HL-60/S4 treated with phorbol 12-myristate 13-acetate at 8.2 ng/mL for 4 days and 3 days (cell line): ENCODE measurements around the gene NBEAL2.

Source experiments
- in situ Hi-C: fragments of 300-500 bp; cut with MboI; formaldehyde crosslinking; loops from 2 replicates; pipeline ENCODE4 v1.15.0; 2022; ENCODE audit warnings: low sequenced_read_pairs

The NBEAL2 gene

GRCh38 chr3:46978985-46979944 is at the start of gene NBEAL2:
TSS of gene NBEAL2 (plus strand) at chr3:46979666. CDS start at chr3:46979862, 196 bp downstream.
- in situ Hi-C loops, result no loop called here

- in situ Hi-C loops, result no loop called here
These were observed 49.1 kb upstream of the NBEAL2 start for GRCh38 chr3:46930166-46930944.

- in situ Hi-C loops, result no loop called here
These were observed 48.5 kb upstream of the NBEAL2 start for GRCh38 chr3:46930945-46931403.

GRCh38 chr3:46931631-46932331 is 47.7 kb upstream of the NBEAL2 start:
- in situ Hi-C loops, result no loop called here

- in situ Hi-C loops, result no loop called here
These were observed 46.8 kb upstream of the NBEAL2 start for GRCh38 chr3:46932455-46933225.

- in situ Hi-C loops, result no loop called here
These were observed 46.2 kb upstream of the NBEAL2 start for GRCh38 chr3:46933261-46933660.

GRCh38 chr3:46934072-46934471 is 45.4 kb upstream of the NBEAL2 start:
- in situ Hi-C loops, result no loop called here

- in situ Hi-C loops, result no loop called here
These were observed 44.8 kb upstream of the NBEAL2 start for GRCh38 chr3:46934498-46935167.

GRCh38 chr3:46935168-46935858 is 44.2 kb upstream of the NBEAL2 start:
- in situ Hi-C loops, result no loop called here

- in situ Hi-C loops, result no loop called here
These were observed 43.4 kb upstream of the NBEAL2 start for GRCh38 chr3:46935989-46936558.

GRCh38 chr3:46936733-46937250 is 42.7 kb upstream of the NBEAL2 start:
- in situ Hi-C loops, result no loop called here

GRCh38 chr3:46938118-46938517 is 41.3 kb upstream of the NBEAL2 start:
- in situ Hi-C loops, result no loop called here

- in situ Hi-C loops, result no loop called here
These were observed 39.7 kb upstream of the NBEAL2 start for GRCh38 chr3:46939578-46940445.

- in situ Hi-C loops, result no loop called here
These were observed 37.4 kb upstream of the NBEAL2 start for GRCh38 chr3:46942076-46942475.

GRCh38 chr3:46942481-46943236 is 36.8 kb upstream of the NBEAL2 start:
- in situ Hi-C loops, result no loop called here

- in situ Hi-C loops, result no loop called here
These were observed 36.0 kb upstream of the NBEAL2 start for GRCh38 chr3:46943237-46944187.
